ENCODE measurements around the gene COL1A1. TPM values are rescaled to one million over a fixed set of nuclear protein-coding genes. Genes with fewer than 3 reads are reported as not detected.

COL1A1 gene
- total RNA-seq, 1 donor from 2014 or later: 17.6 TPM

DNA sequence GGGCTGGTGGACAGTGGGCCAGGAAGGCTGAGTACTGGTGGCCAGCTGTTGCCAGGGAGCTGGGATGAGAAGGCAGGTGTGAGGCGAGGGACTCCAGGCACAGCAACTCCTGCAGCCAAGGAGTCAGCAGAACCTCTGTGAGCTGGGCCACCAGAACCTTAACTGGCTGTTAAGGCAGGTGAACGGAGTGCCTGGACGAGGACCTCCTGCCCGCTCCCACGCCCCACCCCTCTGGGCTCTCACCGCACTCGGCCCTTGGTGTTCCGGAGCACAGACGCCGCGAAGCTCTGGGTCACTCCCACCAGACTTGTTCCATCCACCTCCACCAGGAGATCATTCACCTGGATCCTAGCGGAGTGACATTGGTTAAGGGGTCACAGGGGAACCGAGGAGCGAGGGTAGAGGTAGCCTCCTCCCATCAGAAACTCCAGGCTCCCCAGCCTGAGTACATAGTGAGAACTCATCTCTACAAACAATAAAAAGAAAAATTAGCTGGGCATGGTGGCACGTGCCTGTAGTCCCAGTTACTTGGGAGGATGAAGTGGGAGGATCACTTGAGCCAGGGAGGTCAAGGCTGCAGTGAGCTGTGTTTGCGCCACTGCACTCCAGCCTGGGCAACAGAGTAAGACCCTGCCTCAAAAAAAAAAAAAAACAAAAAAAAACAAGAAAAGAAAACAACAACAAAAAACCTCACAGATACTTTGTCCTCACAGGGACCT, 60.2 kb downstream of the COL1A1 start:
- DNase-seq: no peak

GRCh38 chr17:50139950-50140885, 61.2 kb downstream of the COL1A1 start:
- DNase-seq: peak; percentile 52

DNA sequence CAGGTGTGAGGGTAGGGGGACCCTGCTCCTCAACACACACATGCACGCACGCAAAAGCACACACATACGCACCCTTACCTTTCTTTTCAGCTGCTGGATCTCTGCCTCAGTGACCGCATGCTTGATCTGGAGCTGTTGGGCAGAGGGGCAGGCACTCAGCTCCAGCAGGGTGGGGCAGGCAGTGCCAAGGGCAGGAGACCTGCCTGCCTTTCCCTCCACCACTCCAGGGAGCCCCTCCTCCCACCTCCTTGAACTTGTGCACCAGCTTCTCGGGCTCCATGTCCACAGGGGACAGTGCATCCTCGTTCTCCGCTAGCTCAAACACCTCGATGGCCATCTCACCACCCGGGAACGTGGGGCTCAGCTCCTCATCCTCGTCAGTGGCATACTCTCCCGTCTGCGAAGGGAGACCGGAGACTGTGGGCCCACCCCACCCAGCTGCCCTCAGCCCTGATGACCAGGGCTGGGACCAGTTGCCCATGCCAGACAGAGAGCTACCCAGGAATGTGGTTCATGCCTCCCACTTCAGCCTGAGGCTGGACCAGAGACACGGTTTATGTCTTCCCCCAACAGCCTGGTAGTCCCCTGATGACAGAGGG, 62.1 kb downstream of the COL1A1 start:
- no peak for DNase-seq

DNA sequence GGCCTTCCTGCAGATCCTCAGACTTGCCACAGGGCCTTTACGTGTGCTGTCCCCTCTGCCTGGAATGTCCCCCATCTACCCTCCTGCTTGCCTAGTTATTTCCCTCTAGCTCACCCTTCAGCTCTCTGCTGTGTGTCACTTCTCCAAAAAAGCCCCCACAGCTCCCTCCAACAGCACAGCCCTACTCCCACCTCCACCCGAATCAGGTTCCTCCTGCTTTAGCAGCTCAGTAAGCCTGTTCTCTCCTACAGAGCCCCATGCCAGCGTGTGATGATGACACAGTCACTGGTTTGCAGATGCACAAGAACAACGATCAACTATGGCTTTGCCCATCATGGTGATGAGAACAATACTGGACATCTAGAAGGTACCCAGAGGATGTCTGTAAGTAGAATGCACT, 64.4 kb downstream of the COL1A1 start:
- DNase-seq: no peak

DNA sequence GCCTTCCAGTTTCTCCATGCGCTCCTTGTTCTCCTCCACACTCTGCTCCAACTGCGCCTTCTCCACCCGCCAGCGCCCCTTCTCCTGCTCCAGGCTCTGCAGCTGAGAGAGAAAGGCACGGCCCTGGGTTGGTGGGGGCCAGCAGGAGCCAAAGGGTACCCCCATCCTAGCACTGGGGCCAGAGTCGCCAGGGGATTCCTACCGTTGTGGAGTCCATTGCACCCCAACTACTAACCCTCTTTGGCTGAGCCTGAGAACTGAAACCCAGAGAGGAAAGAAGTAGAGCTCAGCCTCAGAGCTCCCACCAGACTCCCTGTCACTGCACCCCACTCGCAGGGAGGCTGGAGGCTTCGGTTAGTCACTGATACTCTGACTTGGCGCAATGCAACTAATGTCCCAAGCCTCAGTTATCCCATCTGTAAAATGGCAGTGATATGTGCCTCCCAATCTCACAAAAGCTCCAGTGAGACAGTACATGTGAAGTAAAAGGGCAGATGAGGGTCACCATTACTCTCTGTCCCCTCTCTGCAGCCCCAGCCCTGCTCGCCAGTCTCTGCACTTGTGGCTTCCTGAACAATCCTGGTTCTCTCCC, 65.2 kb downstream of the COL1A1 start:
- DNase-seq: no peak

DNA sequence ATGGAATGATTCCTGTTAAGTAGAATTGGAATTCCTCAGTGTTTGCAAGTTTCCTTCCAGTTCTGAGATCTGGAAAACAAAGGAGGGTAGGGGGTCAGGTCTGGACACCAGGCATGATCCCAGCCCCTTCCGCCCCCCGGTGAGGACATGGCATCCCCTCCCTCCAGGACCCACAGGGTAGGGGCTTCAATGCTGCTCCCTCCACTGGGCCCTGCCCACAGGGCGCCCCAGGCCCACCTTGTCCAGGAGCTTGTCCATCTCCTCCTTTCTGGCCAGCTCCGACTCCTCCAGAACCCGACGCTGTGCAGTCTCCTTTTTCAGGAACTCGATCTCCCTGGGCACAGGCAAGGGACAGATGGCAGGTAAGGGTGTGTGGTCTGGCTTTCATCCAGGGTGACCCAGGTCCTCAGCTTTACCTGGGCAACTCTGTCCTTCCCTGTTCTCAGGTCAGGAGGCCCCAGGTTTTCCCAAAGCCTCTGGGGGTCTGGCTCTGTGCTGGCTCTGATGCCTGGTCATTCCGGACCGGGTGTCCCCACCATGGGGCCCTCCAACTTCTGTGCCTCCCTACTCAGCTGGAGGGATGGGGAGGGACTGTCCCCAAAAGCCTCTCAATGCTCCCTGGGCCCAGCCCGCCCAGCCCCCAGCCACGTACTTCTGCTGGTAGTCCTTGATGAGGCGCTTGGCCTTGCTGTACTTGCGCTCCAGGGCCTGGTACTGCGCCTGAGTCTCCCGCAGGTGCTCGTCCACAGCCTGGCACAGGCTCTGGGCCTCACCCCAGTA, 65.9 kb downstream of the COL1A1 start:
- DNase-seq: no peak

DNA sequence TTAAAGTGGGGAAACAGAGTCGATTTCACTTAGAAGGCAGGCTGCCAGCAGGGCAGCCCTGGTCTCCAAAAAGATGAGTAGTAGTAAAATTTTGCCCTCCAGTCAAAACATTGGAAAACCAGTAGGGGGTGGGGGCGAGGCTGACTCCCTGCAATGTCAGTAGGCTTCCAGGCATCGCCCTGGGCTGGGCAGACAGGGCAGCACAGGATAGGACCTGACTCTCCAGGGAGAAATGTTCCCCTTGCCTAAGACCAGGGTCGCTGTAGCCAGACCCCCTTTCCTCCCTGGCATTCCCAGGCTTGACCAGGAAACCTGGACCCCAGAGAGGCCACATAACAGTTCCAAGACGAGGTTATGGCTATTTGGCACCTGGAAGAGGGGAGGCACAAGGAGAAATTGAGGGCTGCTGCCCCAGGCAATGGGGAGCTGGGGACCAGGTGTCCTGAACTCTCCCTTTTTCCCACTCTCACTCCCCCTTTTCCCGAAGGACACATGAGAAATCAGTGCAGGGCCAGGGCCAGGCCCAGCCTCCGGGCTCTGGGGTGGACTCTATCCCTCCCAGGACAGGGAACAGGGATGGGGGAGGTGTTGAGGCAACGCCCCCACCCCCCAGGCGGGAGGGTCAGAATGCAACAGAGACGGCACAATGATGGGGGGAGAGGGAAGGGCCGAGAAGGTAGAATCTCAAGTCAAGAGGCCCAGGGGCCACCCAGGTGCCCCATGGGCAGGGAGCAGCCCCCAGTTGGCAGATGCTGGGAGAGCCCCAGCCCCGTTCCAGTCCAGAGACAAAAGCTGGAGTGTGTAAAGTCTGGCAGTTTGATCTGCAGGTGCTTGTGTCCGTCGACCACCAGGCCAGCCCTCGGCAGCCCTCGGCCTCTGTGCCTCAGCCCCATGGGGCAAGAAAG, 67.0 kb downstream of the COL1A1 start:
- DNase-seq: no peak

GRCh38 chr17:50133769-50134099, 67.7 kb downstream of the COL1A1 start:
- DNase-seq: no peak

Small RNAs within 50 kb of the gene (small RNA-seq; reads per million reads assigned to genes)
- not detected for gene SUMO2P7

Other genes with a start within 250 kb of the COL1A1 start
- not detected for gene DLX4, start 232.4 kb downstream of the COL1A1 start, total RNA-seq
- not detected for gene DLX3, start 206.4 kb downstream of the COL1A1 start, total RNA-seq
- gene ITGA3, start 145.5 kb downstream of the COL1A1 start, total RNA-seq: 23.2 TPM
- 9.0 TPM for gene PDK2, start 106.3 kb downstream of the COL1A1 start, total RNA-seq
- gene SAMD14, start 71.5 kb downstream of the COL1A1 start, total RNA-seq: 21.5 TPM
- 69.9 TPM for gene PPP1R9B, start 51.0 kb downstream of the COL1A1 start, total RNA-seq
- gene SGCA, start 35.6 kb downstream of the COL1A1 start, total RNA-seq: not detected
- not detected for gene TMEM92, start 72.8 kb upstream of the COL1A1 start, total RNA-seq
- 7.5 TPM for gene XYLT2, start 144.5 kb upstream of the COL1A1 start, total RNA-seq
- 30.3 TPM for gene MRPL27, start 171.6 kb upstream of the COL1A1 start, total RNA-seq
- gene EME1, start 171.6 kb upstream of the COL1A1 start, total RNA-seq: 1.4 TPM
- gene LRRC59, start 195.9 kb upstream of the COL1A1 start, total RNA-seq: 45.7 TPM
- gene ACSF2, start 224.6 kb upstream of the COL1A1 start, total RNA-seq: 1.9 TPM

Data from occipital lobe (tissue), 3 donors.